Stimulated activated CD8-positive, alpha-beta memory T cell treated with anti-CD3 and anti-CD28 coated beads, Interleukin-7, amount 100 ng/mL, for 4 hours (primary cell): ENCODE data around the gene ETNK2.
A peak's percentile ranks its signal among the peaks of the same experiment; 100 is the strongest.

ENCODE experiments used
- DNase-seq, 2 donors: peaks; one replicate each; pipeline ENCODE4 v3.0.0-alpha.2; 2020; ENCODE audit warnings: low read depth in 2 of 2

ETNK2 gene

GRCh38 chr1:204151552-204152309, at the start of gene ETNK2:
Gene ETNK2, minus strand, starts transcription at chr1:204152044. Its CDS starts 192 bp downstream, at chr1:204151852.
- DNase-seq = peak; percentile 21 to 58

- DNase-seq = no peak
These were observed 49.6 kb upstream of the ETNK2 start for GRCh38 chr1:204201348-204202040.

- no peak for DNase-seq
These were observed 47.7 kb upstream of the ETNK2 start for GRCh38 chr1:204199579-204199978.

- no peak for DNase-seq
These were observed 46.8 kb upstream of the ETNK2 start for GRCh38 chr1:204198348-204199340.

GRCh38 chr1:204197068-204197467, 45.2 kb upstream of the ETNK2 start:
- DNase-seq = no peak

- no peak for DNase-seq
These were observed 44.4 kb upstream of the ETNK2 start, which contains the start of gene KISS1 for GRCh38 chr1:204196068-204196795. Gene KISS1, minus strand, starts transcription at chr1:204196491. Its CDS starts 3,615 bp downstream, at chr1:204192876.

- no peak for DNase-seq
These were observed 42.9 kb upstream of the ETNK2 start for GRCh38 chr1:204194771-204195170.

GRCh38 chr1:204194080-204194479, 42.2 kb upstream of the ETNK2 start:
- DNase-seq = no peak

GRCh38 chr1:204192589-204193352, 40.9 kb upstream of the ETNK2 start:
- DNase-seq = no peak

- no peak for DNase-seq
These were observed 40.2 kb upstream of the ETNK2 start for GRCh38 chr1:204192046-204192445.

- no peak for DNase-seq
These were observed 39.6 kb upstream of the ETNK2 start for GRCh38 chr1:204191456-204191855.

GRCh38 chr1:204190212-204191211, 38.7 kb upstream of the ETNK2 start:
- peak in 1 of 2 donors; percentile 27 for DNase-seq

- DNase-seq = no peak
These were observed 37.3 kb upstream of the ETNK2 start for GRCh38 chr1:204188959-204189639.

- no peak for DNase-seq
These were observed 34.8 kb upstream of the ETNK2 start for GRCh38 chr1:204186597-204186996.

GRCh38 chr1:204181116-204181515, 29.3 kb upstream of the ETNK2 start:
- DNase-seq = no peak

- DNase-seq = no peak
These were observed 28.3 kb upstream of the ETNK2 start for GRCh38 chr1:204180133-204180532.

- no peak for DNase-seq
These were observed 26.8 kb upstream of the ETNK2 start for GRCh38 chr1:204178487-204179281.

- DNase-seq = no peak
These were observed 25.3 kb upstream of the ETNK2 start for GRCh38 chr1:204177133-204177532.
